Measurements from ENCODE around the gene DHRS7C.
"Not testable (repeated sequence)": the region's sequence is repeated elsewhere in the genome, so short reads cannot be mapped to it uniquely, and the experiment has no call there.

DHRS7C gene

DNA sequence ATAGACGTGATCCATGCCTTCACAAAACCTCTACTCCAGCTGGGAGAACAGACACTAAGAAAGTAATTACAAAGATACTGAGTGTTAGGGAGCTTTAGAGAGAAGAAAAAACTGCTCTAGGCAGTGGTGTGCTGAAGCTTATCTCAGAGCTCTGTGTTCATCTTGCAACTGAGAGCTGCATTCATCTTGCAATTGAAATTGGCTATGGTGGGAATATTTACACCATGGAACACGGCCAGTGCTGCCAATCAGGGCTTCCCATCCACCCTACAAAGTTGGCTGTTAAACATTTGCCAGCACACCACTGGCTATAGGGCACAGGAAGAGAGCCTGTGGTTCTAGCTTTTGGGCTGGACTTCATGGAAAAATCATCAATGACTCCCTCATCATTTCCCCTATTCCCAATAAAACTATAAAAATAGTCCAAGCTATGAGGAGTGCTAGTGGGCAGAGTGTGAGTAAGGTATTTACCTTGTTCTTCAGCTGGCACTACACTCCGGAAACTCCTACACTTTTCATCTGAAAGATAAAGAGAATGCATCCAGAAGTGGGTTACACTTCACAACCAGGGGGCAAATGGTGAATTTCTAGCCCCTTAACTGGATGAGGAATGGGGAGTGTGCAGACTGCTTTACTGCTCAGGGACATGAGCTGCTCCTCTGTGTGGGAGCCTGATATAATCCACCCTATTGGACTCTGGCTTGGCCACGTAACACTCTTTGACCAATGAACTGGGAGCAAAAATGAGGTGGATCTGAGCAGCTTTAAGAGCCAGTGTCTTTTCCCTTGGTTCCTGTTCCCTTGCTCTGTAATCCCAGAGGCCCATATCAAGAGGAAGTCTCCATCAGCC is 18.9 kb upstream of the DHRS7C start:
- no peak for DNase-seq (ENCODE audit: low spot score)

GRCh38 chr17:9809409-9809808 is 18.0 kb upstream of the DHRS7C start:
- no peak for DNase-seq (ENCODE audit: low spot score)

DNA sequence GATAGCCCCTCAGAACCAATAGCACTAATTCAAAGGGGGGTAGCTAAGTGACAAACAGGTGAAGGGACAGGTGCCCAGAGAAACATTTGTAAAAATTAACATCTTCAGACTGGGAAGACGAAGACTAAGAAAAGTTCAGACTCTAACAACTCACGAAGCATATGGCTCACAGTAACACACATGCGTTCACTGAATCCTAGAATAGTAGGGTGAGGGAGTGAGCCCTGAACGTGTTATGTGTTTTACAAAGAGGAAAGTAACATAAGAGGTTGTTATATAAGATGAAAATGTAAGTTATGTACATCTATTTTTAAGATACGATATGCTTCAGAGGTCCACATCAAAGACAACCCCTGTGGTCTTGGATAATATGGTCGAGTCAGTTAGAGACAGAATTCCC is 15.3 kb upstream of the DHRS7C start:
- DNase-seq (ENCODE audit: low spot score): no peak

GRCh38 chr17:9805769-9806168 is 14.4 kb upstream of the DHRS7C start:
- no peak for DNase-seq (ENCODE audit: low spot score)

DNA sequence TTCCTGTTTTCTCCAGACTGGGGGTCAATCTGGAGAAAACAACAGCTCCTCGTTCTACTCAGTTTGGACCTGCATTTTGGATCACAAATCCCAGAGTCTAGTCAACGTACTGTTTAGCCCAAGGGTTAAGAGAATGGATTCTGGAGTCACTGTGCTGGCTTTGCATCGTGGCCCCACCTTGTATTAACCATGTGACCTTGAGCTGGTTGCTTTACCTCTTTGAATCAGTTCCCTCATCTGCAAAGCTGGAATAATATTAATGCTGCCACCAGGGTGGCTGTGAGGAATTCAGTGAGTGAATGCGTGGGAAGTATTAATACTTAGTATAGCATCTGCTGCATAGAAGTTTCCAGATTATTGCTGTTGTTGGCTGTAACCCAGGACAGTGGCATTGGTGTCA is 11.3 kb upstream of the DHRS7C start:
- DNase-seq (ENCODE audit: low spot score): no peak

DNA sequence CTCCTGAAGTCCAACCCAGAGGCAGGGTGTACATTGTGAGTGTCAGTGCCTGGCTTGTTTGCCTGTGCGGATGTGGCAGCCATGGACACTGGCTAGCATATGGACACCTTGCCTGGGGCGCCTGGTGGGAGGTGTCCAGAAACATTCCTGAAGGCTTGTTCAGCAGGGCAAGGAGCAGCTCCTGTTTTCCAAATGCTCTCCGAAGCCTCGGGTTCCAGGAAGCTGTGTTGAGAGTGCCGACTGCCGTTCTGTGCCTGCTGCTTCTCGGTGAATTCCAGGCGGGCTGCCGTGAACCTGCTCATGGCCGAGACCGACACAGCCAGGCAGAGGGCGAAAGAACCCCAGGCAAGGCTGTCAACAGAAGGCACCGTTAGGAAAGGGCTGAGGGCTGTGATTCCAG is 10.9 kb upstream of the DHRS7C start:
- DNase-seq (ENCODE audit: low spot score): no peak

DNA sequence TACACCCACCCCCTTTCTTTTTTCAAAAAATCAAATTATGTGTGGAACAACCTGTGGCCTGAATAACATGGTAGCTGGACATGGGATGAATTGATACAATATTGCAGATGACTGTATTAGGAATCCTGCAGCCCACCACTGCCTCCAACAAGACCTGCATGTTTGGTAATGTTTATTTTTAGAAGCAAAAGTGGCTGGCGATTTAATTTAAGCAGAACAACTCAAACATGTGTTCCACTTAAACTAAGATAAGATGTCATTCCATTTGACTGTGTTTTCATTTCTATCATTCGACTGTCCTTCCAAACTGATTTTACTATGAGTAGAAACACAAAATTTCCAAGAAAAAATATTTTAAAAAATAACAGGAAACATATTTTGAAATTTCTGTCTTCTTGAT is 10.1 kb upstream of the DHRS7C start:
- DNase-seq (ENCODE audit: low spot score): no peak

DNA sequence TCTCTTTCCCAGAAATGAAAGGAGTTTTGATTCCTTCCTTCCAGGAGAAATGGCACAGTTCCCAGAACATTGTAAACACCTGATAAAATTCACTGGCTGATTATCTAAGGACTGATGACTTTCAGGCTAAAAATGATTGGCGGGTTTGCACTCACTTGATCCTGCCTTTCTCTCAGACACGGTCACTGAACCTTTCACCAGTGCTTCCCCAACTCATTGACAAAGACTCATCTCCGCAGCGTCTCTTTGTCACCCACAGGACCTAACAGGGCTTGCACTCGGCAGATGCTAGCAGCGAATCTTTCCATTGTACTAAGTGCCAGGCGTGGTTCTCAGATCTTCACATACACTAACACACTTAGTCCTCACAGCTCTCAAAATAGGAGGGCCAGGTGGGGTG is 7.3 kb upstream of the DHRS7C start:
- no peak for DNase-seq (ENCODE audit: low spot score)

DNA sequence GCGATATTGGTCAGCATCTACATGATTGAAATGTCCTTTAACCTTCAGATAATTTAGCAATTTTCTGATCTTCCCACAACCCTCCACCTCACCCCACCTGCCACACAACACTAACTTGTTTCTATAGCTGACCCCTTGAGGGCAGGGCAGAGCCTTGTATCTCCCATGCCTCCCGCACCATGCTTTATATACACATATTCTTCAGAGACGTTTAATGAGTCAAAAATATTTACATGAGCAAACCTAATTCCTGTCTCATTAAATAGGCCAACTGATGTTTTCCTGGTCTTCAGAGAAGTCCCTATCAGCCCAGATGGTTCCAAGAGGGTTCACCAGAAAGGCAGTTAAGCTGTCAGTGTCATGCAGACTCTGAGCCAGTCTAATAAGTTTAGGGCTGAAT is 6.6 kb upstream of the DHRS7C start:
- no peak for DNase-seq (ENCODE audit: low spot score)

- DNase-seq (ENCODE audit: low spot score): no peak
Observed at GRCh38 chr17:9792181-9792840, 919 bp upstream of the DHRS7C start.

GRCh38 chr17:9790316-9790715 is 1.1 kb downstream of the DHRS7C start:
- no peak for DNase-seq (ENCODE audit: low spot score)

DNA sequence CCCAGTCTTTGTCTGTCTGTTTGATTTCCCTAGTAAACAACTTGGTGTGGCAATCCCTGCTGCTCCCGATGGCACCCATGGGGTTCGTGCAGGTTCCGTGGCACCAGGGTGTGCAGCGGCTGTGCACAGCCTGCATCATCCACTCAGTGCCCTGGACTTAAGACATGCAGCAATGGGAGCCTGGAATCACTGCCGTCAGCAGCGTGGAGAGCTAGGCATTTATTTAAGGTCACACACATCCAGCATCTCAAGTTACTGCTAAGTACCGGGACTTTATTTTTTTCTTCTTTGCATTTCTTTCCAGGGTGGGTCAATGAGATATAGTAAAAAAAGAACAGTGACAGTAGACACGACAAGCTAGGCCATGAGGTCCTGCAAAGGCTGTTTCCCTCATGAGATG is 2.8 kb downstream of the DHRS7C start:
- DNase-seq (ENCODE audit: low spot score): no peak

- no peak for DNase-seq (ENCODE audit: low spot score)
Observed at GRCh38 chr17:9784544-9784943, 6.8 kb downstream of the DHRS7C start.

- DNase-seq (ENCODE audit: low spot score): not testable (repeated sequence)
Observed at GRCh38 chr17:9783465-9783864, 7.9 kb downstream of the DHRS7C start.

- DNase-seq (ENCODE audit: low spot score): no peak
Observed at GRCh38 chr17:9783050-9783449, 8.3 kb downstream of the DHRS7C start.

DNA sequence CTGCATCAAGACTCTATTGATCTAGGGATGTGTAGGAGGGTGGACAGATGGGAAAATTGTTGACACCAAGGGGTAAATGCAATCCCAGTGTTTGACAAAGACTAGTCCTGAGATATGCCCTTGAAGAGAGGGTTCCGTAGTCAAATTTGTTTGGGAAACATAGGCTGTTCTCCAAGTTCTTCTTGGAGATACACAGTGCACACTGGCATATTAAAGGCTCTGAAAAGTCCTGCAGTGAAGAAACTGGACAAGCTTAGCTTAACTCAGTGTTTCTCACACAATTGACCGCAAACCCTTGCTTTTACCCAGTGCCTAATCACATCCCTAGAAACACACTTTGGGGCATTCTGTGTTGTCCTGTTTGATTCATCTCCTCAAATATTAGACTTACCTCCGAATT is 10.8 kb downstream of the DHRS7C start:
- no peak for DNase-seq (ENCODE audit: low spot score)

GRCh38 chr17:9776911-9777310 is 14.5 kb downstream of the DHRS7C start:
- no peak for DNase-seq (ENCODE audit: low spot score)

- DNase-seq (ENCODE audit: low spot score): no peak
Observed at GRCh38 chr17:9772658-9773057, 18.7 kb downstream of the DHRS7C start.

- no peak for DNase-seq (ENCODE audit: low spot score)
Observed at GRCh38 chr17:9771465-9771864, 19.9 kb downstream of the DHRS7C start.

- no peak for DNase-seq (ENCODE audit: low spot score)
Observed at GRCh38 chr17:9769036-9769695, 22.2 kb downstream of the DHRS7C start.

GRCh38 chr17:9768381-9768934 is 22.9 kb downstream of the DHRS7C start:
- DNase-seq (ENCODE audit: low spot score): no peak

DNA sequence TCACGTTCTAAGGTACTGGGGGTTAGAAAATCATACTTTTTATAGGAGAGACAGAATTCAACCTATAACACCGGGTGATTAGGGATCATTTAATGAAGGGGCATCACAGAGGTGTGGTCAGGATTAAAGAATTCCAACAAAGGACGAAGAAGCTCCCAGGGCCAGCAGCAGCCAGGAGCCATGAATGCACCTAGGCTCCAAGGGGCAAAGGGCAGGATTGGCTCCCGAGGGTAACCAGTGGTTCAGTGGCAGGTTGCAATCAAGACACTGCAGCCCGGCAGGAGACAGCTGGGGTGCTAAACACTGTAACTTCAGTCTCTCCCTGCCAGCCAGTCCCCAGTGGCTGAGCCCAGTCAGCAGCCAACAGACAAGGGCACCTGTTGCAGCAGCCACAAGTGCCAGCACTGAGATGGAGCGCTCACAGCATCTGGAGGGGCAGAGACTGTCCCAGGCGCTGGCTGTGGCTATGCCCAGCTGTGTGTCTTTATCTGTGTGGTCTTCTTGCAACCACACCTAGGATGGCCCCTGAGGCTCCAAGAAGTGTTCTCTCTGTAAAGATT is 23.9 kb downstream of the DHRS7C start:
- DNase-seq (ENCODE audit: low spot score): no peak

DNA sequence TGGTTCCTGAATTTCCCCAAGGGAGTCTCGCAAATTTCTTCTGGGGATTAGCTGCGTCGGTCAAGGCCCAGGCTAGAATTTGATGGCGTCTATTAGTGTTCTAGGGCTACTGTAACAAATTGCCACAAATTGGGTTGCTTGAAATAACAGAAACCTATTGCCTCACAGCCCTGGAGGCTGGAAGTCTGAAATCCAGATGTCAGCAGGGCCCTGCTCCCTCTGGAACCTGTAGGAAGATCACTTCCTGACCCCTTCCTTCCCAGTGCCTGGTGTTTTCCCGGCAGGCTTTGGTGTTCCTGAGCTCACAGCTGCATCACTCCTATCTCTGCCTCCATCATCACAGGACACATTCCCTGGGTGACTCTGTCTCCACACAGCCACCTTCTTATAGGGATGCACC is 24.4 kb downstream of the DHRS7C start:
- no peak for DNase-seq (ENCODE audit: low spot score)

Measured in HuH-7.5 (cell line).